HG02870 (cell line): Measurements from ENCODE around the gene ENOX1.
"Not testable (repeated sequence)": the region's sequence is repeated elsewhere in the genome, so short reads cannot be mapped to it uniquely, and the experiment has no call there.

Experiments used
- ATAC-seq: cut with Tn5 transposase; IDR thresholded peaks from one replicate; pipeline ENCODE4 v1.9.1; 2021; ENCODE audit warnings: mild to moderate bottlenecking, moderate library complexity; ENCODE audit not compliant: unreplicated experiment

ENOX1 gene

GRCh38 chr13:43786766-43787517 is at the start of gene ENOX1:
Gene ENOX1 (minus strand): TSS chr13:43786972.
- no peak for ATAC-seq

DNA sequence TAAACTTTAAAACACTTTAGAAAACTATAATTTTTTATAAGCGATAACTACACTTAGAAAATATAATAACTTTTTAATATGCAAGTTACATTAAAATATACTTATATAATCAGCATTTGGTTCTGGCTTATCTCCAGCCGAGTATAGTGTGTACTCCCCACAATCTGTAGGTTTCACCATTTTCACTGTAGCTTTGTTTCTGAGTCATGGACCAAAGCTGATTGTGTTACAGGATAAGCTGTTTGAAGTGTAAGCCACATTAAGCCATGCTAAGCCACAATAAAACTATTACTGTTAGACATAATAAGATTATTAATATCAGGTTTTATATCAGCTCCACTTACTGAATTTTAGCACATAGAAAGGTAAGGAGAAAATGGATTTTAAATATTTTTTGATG is 48.9 kb upstream of the ENOX1 start:
- ATAC-seq = no peak

DNA sequence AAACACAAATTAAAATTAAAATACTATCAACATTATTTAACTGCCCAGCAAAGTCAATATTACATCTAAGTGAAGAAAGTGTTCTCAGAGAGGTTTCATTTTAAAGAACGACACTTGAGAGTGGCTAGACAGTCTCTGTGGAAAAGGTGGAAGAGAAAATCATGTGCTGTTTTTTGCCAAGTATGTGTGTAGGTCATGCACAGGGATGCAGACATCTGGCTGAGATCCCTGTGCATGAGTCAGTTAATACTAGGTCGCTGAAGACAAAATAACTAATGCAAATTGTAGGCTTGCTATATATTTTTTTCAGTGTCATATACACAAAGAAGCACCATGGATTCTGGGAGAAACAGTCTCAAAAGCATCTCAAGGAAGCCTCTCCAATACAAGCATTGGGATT is 44.3 kb upstream of the ENOX1 start:
- ATAC-seq = no peak

DNA sequence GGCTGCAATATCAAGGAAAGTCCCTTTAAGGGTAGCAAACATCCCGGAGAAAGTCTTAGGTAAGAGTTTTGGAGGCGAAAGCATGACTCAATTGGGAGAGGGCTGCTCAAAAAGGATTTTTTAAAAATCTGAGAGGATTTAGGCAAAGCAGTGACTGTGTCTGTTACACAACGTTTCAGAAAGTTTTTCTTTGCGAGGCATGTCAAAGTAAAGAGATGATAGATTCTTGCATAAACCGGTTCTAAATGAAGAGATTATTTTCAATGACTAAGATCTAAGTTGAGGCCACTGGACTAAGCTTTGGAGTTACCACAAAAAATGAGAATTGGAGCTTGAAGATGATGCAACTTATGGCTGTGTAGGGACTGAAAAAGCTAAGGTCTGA is 43.7 kb upstream of the ENOX1 start:
- ATAC-seq = no peak

DNA sequence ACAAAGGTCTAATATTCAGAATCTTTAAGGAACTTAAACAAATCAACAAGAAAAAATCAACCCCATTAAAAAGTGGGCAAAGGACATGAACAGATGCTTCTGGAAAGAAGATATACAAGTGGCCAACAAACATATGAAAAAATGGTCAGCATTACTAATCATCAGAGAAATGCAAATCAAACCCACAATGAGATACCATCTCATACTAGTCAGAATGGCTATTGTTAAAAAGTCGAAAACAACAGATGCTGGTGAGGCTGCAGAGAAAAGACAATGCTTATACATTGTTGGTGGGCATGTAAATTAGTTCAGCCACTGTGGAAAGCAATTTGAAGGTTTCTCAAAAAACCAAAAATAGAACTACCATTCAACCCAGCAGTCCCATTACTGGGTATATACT is 37.9 kb upstream of the ENOX1 start:
- not testable (repeated sequence) for ATAC-seq

DNA sequence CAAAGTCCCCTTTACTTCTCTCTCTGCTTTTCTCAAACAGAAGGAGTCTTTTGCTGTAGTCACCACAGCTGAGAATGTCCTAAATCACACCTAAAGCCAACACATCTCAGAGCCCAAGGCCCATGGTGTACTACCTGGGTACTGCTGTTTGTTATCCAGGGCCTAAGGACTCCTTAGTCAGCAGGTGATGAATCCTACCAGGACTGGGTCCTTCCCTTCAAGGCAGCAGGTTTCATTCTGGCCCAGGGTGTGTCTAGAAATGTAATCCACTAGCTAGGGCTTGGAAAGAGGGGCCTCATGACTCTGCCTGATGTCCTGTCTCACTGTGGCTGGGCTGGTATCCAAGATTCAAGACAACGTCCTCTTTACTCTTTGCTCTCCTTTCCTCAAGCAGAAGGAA is 36.2 kb upstream of the ENOX1 start:
- no peak for ATAC-seq

- ATAC-seq = no peak
Observed at GRCh38 chr13:43816401-43816889, 29.7 kb upstream of the ENOX1 start.

DNA sequence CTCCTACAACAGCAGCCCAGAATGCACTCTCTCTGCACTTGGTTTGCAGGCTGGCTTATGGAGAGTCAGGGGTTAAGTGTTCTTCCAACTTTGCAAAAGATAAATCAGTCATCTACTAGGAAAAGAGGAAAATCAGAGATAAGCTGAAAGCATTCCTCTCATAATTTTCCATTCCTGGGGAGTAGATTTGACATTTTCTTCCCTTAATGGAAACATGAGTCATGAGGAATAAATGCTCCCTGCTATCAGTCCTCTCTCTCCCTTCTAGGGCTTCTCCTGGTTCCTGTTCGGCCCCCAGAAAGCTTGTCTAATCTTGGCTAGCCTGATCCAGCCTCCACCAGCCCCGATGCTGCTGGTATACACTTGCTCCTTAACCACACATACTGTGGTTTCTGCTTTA is 28.4 kb upstream of the ENOX1 start:
- no peak for ATAC-seq

DNA sequence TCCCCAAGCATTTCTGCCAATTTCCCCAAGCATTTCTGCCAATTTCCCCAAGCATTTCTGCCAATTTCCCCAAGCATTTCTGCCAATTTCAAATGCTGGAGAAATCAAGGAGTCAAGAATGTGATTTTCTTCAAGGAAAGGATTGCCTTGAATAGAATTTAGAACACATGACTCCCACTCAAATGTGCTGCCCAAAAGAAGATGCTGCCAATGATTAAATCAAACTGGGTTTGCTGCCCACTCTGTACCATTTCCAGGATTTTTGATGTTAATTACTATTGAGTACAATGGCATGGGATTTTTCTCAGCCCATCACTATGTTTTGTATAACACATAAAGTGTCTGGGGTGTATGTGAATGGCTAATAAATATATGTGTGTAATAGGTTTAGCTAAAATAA is 21.9 kb upstream of the ENOX1 start:
- ATAC-seq = no peak

GRCh38 chr13:43805681-43806128 is 18.9 kb upstream of the ENOX1 start:
- no peak for ATAC-seq

DNA sequence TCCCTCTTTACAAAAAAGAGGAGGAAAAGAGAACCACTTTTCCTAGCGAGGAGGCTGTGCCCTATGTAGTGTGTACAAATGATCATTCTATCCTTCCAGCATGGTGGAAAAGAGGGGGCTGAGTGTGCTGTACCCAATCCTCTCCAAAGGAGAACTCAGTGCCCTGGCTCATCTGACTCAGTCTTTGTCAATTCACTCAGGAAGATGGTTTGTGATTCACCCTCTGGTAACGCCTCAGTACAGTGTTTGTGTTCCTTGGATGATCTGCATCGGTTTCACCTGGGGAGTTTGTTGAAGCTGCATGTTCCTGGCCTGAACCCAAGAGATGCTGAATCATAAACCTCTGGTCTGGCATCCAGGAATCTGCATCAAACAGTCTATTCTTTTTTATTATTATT is 18.3 kb upstream of the ENOX1 start:
- no peak for ATAC-seq

- ATAC-seq = no peak
Observed at GRCh38 chr13:43804461-43805070, 17.8 kb upstream of the ENOX1 start.

DNA sequence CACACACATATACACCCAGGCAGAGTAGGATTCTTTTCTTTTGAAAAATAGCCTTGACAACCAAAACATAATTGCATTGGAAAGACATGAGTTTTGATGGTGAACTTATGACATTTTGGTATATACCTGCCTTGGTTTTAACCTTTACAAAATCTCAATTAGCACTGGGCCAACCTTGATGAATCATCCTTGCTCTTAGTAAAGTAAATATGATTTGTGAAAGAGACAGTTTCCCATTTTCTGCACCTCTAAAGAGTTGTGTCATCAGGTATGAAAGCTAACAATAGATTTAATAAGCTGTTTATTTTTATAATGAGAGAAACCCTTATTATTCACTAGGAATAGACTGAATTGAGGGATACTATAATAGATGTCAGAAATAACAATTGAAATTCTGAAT is 15.7 kb upstream of the ENOX1 start:
- no peak for ATAC-seq

GRCh38 chr13:43800828-43801227 is 14.1 kb upstream of the ENOX1 start:
- no peak for ATAC-seq

GRCh38 chr13:43799191-43799590 is 12.4 kb upstream of the ENOX1 start:
- no peak for ATAC-seq

DNA sequence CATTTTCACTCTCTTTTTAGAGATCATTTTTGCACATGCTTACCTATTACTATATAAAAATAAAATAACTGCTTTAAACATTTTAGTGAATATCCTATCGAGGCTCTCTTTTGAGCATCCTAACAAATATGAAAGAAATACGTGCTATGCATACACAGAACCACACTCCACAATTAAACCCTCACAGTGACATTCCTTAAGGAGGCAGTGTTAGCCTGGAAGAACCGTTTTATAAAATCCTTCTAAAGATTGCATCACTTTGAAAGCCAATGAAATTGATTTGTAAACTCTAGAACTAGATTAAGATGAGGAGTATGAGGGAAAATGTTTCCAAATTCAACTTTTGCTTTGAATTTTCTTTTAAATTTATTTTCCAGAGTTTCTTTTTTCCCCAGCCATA is 11.1 kb upstream of the ENOX1 start:
- no peak for ATAC-seq

- no peak for ATAC-seq
Observed at GRCh38 chr13:43797159-43797558, 10.4 kb upstream of the ENOX1 start.

- no peak for ATAC-seq
Observed at GRCh38 chr13:43794416-43794815, 7.6 kb upstream of the ENOX1 start.

DNA sequence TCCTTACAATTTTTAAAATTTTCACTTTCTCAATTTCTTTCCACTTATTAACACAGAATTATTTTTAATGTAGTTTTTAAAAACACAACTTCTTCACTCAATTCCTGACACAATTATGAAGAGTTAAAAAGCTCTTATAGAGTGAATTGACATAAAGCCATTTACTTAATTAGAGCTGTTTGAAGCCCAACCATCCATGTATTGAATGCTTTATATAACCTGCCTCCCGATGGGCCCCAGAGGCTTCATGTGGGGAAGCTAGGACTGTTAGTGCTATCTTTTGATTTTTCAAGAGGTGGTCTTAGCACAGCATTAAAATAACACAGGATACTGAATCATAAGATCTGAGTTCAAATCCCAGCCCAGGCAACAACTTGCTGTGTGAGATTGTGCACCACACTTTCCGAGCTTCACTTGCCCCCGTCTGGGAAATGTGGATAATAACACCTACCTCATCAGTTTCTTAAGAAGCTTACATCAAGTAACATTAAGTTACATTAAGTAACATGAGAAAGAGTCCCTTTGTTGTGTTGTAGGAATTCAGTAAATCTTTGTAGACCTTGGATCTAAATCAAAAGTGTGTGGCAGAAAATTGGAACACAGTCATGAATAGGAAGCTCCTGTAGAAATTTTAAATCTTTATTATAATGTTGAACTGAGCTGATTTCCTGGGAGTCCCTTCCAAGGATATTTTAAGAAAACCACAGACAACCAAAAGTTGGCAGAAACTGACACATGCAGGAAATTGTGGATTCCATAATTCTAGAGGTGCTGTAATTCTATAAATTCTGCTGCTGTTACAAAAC is 5.5 kb upstream of the ENOX1 start:
- ATAC-seq = no peak

GRCh38 chr13:43787997-43788396 is 1.2 kb upstream of the ENOX1 start:
- no peak for ATAC-seq

DNA sequence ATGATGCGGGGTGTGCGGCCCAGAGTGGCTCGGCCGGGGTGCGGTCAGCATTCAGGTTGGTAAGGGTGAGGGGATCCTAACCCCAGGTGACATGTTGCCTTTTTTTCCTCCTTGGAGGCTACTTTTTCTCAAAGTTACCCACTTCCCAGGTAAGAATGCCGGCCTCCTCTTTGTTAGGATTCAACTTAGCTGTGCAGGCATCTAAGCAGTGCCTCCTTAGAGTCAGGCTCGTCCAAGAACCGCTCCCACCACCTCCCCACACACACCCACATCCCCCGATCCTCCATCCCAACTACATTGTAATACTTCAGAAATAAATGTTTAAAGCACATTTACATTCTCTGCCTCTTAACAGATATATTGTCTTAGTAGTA is 733 bp upstream of the ENOX1 start:
- no peak for ATAC-seq

- no peak for ATAC-seq
Observed at GRCh38 chr13:43786472-43786765, 353 bp downstream of the ENOX1 start.
